Esophagus mucosa (tissue), 1 donor: Measurements from ENCODE around the gene NHLRC1. TPM values are rescaled to one million over a fixed set of nuclear protein-coding genes. Genes with fewer than 3 reads are reported as not detected.

Source experiments
- ATAC-seq: fragments of 200-7000 bp; cut with Tn5 transposase; one replicate; pipeline ENCODE4 v1.9.1; 2020
- total RNA-seq: library from RNA; stranded (reverse); gene quantifications from one replicate; pipeline ENCODE4 v1.2.4, GENCODE V29; 2023
- donor health status: DM: yes; HTN: yes; CAD: no.

Gene NHLRC1
- total RNA-seq, 1 donor from 2014 or later = 0.96 TPM

GRCh38 chr6:18080544-18080943 lies 41.9 kb downstream of the NHLRC1 start:
- no peak for ATAC-seq

GRCh38 chr6:18078866-18079265 lies 43.6 kb downstream of the NHLRC1 start:
- no peak for ATAC-seq

- ATAC-seq = no peak
Measured at GRCh38 chr6:18076231-18076630, 46.2 kb downstream of the NHLRC1 start.

GRCh38 chr6:18072841-18073240 lies 49.6 kb downstream of the NHLRC1 start:
- no peak for ATAC-seq

- no peak for ATAC-seq
Measured at GRCh38 chr6:18070486-18070885, 52.0 kb downstream of the NHLRC1 start.

Other genes starting within 250 kb of the NHLRC1 start
- gene KIF13A, start 135.0 kb downstream of the NHLRC1 start, total RNA-seq = 16.5 TPM
- gene TPMT, start 32.4 kb upstream of the NHLRC1 start, total RNA-seq = 8.4 TPM
- 20.8 TPM for gene KDM1B, start 32.7 kb upstream of the NHLRC1 start, total RNA-seq
- gene DEK, start 141.9 kb upstream of the NHLRC1 start, total RNA-seq = 69.1 TPM